HepG2 (cell line): Measurements from ENCODE around the gene PRSS33. TPM values are rescaled to one million over a fixed set of nuclear protein-coding genes. Genes with fewer than 3 reads are reported as not detected.

ENCODE experiments used
- ETV5 ChIP-seq: IDR thresholded peaks from 2 replicates; pipeline ENCODE4 v1.6.1; 2018; ENCODE audit warnings: missing biosample characterization, missing genetic modification reagents, inconsistent platforms, borderline replicate concordance
- HDAC2 ChIP-seq: sonication (generic); formaldehyde crosslinking; IDR thresholded peaks from 2 replicates; pipeline ENCODE4 v1.4.0; 2020; ENCODE audit warnings: missing genetic modification reagents
- LCORL ChIP-seq, 2 experiments: fragments of 450-650 bp in 1 of 2; sonication (generic) in 1 of 2; formaldehyde crosslinking in 1 of 2; IDR thresholded peaks; 2 replicates each; pipeline versions ENCODE4 v1.5.0 to v1.6.1; 2017 to 2020; ENCODE audit warnings: antibody characterized with exemption in 1 of 2, missing genetic modification reagents in 1 of 2
- NR2F1 ChIP-seq, 2 experiments: fragments of 450-650 bp in 1 of 2; formaldehyde crosslinking in 1 of 2; IDR thresholded peaks; 2 replicates each; pipeline versions ENCODE4 v1.5.0 to v1.6.1; 2016 to 2020; ENCODE audit warnings: mild to moderate bottlenecking in 1 of 2, missing compliant biosample characterization in 1 of 2, missing genetic modification reagents in 1 of 2, moderate library complexity in 1 of 2
- PCBP1 ChIP-seq: fragments of 200-400 bp; formaldehyde crosslinking; IDR thresholded peaks from 2 replicates; pipeline ENCODE4 v1.6.1; 2017; ENCODE audit warnings: mild to moderate bottlenecking, low read depth, low read length, borderline replicate concordance
- SOX6 ChIP-seq, 2 experiments: fragments of 450-650 bp in 1 of 2; sonication (generic) in 1 of 2; formaldehyde crosslinking in 1 of 2; IDR thresholded peaks; 2 replicates each; pipeline versions ENCODE4 v1.4.0 to v1.6.1; 2017 to 2020; ENCODE audit warnings: antibody characterized with exemption in 1 of 2, mild to moderate bottlenecking in 1 of 2, missing genetic modification reagents in 1 of 2
- TAF1 ChIP-seq: sonication (generic); formaldehyde crosslinking; IDR thresholded peaks from 2 replicates; pipeline ENCODE4 v1.4.0; 2020; ENCODE audit warnings: missing genetic modification reagents
- YEATS2 ChIP-seq: sonication (generic); formaldehyde crosslinking; IDR thresholded peaks from 2 replicates; pipeline ENCODE4 v1.4.0; 2020; ENCODE audit warnings: missing genetic modification reagents, borderline replicate concordance
- ZBTB21 ChIP-seq: sonication (generic); formaldehyde crosslinking; IDR thresholded peaks from 2 replicates; pipeline ENCODE4 v1.4.0; 2020; ENCODE audit warnings: missing genetic modification reagents
- ZFAT ChIP-seq: sonication (generic); formaldehyde crosslinking; conservative IDR thresholded peaks from 2 replicates; pipeline ENCODE4 v1.8.1; 2023; ENCODE audit warnings: missing genetic modification reagents, inconsistent platforms
- ZNF263 ChIP-seq: sonication (generic); formaldehyde crosslinking; IDR thresholded peaks from 2 replicates; pipeline ENCODE4 v1.4.0; 2020; ENCODE audit warnings: missing genetic modification reagents
- ZNF614 ChIP-seq: IDR thresholded peaks from 2 replicates; pipeline ENCODE4 v1.6.1; 2018; ENCODE audit warnings: missing biosample characterization, missing genetic modification reagents, inconsistent platforms, borderline replicate concordance
- ZNF746 ChIP-seq: sonication (generic); formaldehyde crosslinking; IDR thresholded peaks from 2 replicates; pipeline ENCODE4 v1.8.0; 2022; ENCODE audit warnings: mild to moderate bottlenecking, missing genetic modification reagents
- ZNF788 ChIP-seq: sonication (generic); formaldehyde crosslinking; IDR thresholded peaks from 2 replicates; pipeline ENCODE4 v1.5.0; 2020; ENCODE audit warnings: mild to moderate bottlenecking, missing genetic modification reagents, borderline replicate concordance
- ZNF841 ChIP-seq: sonication (generic); formaldehyde crosslinking; IDR thresholded peaks from 2 replicates; pipeline ENCODE4 v1.8.1; 2023; ENCODE audit warnings: missing genetic modification reagents, borderline replicate concordance
- polyA plus RNA-seq, 8 experiments: library from polyadenylated mRNA; depleted of rRNA in 3 of 8; stranded (reverse) in 7 of 8; unstranded in 1 of 8; fragments of >200 nt; fragmentation: Illumina TruSeq in 4 of 8; extraction: Trizol in 4 of 8; gene quantifications; 2 replicates each; pipeline versions ENCODE4 v1.2.1 to v1.2.3, GENCODE V29; 2011 to 2016; ENCODE audit warnings: low read depth in 4 of 8, missing spikeins in 1 of 8, mixed read lengths in 1 of 8; ENCODE audit not compliant: insufficient read depth in 1 of 8
- total RNA-seq, 5 experiments: library from RNA; depleted of rRNA; stranded (reverse); fragments of >200 nt; fragmentation: Illumina TruSeq; extraction: Trizol; gene quantifications; 2 replicates each; pipeline ENCODE4 v1.2.3, GENCODE V29; 2016; ENCODE audit warnings: low read depth in 1 of 5
- TF ChIP-seq, protein P1 (sequence below): sonication (generic); formaldehyde crosslinking; IDR thresholded peaks from 2 replicates; pipeline ENCODE4 v1.4.0; 2020; ENCODE audit warnings: missing genetic modification reagents
- TF ChIP-seq, protein P2 (sequence below): sonication (generic); formaldehyde crosslinking; IDR thresholded peaks from 2 replicates; pipeline ENCODE4 v1.4.0; 2020; ENCODE audit warnings: missing genetic modification reagents
- TF ChIP-seq, protein P3 (sequence below): IDR thresholded peaks from 2 replicates; pipeline ENCODE4 v1.6.1; 2016; ENCODE audit warnings: missing genetic modification reagents, missing compliant biosample characterization
- TF ChIP-seq, protein P4 (sequence below): sonication (generic); formaldehyde crosslinking; IDR thresholded peaks from 2 replicates; pipeline ENCODE4 v1.4.0; 2020; ENCODE audit warnings: missing genetic modification reagents, borderline replicate concordance

Gene PRSS33
- total and polyA plus RNA-seq, 2 of the 13 experiments (the other 11 are each of a cell fraction or from before 2014, with no cell fraction given), result not detected

DNA sequence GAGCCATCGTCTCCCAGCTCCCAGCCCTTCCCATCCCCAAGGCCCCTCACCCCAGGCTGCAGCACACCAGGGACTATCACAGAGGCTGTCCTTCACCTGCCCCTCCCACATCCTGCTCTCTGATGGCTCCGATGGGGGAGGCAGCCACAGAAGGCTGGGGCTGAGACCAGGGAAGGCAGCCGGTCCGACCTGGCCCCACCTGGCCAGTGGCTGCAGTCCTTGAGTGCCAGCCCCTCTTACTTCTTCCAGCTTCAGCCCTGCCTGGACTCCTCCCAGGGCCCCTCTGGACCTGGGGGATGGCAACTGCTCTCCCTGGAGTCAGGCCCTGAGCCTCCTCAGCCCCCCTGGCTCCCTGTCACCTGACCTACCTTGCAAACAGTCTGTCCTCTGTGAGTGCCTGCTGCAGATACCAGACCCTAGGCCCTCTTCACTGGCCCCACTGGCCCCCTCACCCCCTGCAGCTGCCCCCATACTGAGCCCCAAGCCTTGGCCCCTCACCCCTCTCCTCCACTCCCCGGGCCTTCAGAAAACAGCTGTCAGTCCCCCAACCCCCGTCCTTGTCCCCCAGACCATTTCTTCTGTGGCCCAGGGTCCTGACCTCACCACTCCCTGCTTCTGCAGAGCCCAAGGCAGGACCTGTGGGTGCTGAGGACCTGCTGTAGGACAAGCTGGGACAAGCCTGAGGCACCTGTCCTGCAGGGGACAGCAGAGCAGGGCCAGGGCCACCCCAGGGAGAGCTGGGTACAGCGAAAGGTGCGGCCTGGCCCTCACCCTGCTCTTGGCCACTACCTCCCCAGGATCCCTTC lies 47.5 kb downstream of the PRSS33 start (continued):
- TF ChIP-seq TAF1 (peak; percentile 63), ZNF263 (0 out of 2 replicates have a peak, but pooled peaks have one; percentile 23), ZNF841 (CRISPR knock-in tag) (no peak), YEATS2 (CRISPR knock-in tag) (peak; percentile 22; the same call in 1 of the 2 replicates), ZNF788 (CRISPR knock-in tag) (0 out of 2 replicates have a peak, but pooled peaks have one; percentile 31), ETV5 (CRISPR knock-in tag) (peak; percentile 83), NR2F1 (CRISPR knock-in tag; IDR thresholded peaks at IDR 0.05) (no peak), ZNF614 (CRISPR knock-in tag) (peak; percentile 46; the same call in 1 of the 2 replicates), ZBTB21 (CRISPR knock-in tag) (0 out of 2 replicates have a peak, but pooled peaks have one; percentile 25), ZFAT (CRISPR knock-in tag) (no peak), HDAC2 (CRISPR knock-in tag) (peak; percentile 28; the same call in 1 of the 2 replicates), PCBP1 (no peak), ZNF746 (no peak), LCORL (IDR thresholded peaks at IDR 0.05) (no peak), LCORL (CRISPR knock-in tag; IDR thresholded peaks at IDR 0.05) (no peak), SOX6 (IDR thresholded peaks at IDR 0.05) (no peak), SOX6 (CRISPR knock-in tag; IDR thresholded peaks at IDR 0.05) (no peak)
- TF ChIP-seq, protein P1, sequence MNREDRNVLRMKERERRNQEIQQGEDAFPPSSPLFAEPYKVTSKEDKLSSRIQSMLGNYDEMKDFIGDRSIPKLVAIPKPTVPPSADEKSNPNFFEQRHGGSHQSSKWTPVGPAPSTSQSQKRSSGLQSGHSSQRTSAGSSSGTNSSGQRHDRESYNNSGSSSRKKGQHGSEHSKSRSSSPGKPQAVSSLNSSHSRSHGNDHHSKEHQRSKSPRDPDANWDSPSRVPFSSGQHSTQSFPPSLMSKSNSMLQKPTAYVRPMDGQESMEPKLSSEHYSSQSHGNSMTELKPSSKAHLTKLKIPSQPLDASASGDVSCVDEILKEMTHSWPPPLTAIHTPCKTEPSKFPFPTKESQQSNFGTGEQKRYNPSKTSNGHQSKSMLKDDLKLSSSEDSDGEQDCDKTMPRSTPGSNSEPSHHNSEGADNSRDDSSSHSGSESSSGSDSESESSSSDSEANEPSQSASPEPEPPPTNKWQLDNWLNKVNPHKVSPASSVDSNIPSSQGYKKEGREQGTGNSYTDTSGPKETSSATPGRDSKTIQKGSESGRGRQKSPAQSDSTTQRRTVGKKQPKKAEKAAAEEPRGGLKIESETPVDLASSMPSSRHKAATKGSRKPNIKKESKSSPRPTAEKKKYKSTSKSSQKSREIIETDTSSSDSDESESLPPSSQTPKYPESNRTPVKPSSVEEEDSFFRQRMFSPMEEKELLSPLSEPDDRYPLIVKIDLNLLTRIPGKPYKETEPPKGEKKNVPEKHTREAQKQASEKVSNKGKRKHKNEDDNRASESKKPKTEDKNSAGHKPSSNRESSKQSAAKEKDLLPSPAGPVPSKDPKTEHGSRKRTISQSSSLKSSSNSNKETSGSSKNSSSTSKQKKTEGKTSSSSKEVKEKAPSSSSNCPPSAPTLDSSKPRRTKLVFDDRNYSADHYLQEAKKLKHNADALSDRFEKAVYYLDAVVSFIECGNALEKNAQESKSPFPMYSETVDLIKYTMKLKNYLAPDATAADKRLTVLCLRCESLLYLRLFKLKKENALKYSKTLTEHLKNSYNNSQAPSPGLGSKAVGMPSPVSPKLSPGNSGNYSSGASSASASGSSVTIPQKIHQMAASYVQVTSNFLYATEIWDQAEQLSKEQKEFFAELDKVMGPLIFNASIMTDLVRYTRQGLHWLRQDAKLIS (CRISPR knock-in tag), result 0 out of 2 replicates have a peak, but pooled peaks have one; percentile 31
- TF ChIP-seq, protein P2, sequence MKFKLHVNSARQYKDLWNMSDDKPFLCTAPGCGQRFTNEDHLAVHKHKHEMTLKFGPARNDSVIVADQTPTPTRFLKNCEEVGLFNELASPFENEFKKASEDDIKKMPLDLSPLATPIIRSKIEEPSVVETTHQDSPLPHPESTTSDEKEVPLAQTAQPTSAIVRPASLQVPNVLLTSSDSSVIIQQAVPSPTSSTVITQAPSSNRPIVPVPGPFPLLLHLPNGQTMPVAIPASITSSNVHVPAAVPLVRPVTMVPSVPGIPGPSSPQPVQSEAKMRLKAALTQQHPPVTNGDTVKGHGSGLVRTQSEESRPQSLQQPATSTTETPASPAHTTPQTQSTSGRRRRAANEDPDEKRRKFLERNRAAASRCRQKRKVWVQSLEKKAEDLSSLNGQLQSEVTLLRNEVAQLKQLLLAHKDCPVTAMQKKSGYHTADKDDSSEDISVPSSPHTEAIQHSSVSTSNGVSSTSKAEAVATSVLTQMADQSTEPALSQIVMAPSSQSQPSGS (CRISPR knock-in tag), result 0 out of 2 replicates have a peak, but pooled peaks have one; percentile 22
- TF ChIP-seq, protein P3, sequence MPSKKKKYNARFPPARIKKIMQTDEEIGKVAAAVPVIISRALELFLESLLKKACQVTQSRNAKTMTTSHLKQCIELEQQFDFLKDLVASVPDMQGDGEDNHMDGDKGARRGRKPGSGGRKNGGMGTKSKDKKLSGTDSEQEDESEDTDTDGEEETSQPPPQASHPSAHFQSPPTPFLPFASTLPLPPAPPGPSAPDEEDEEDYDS (CRISPR knock-in tag), result peak; percentile 52; the same call in 1 of the 2 replicates
- TF ChIP-seq, protein P4, sequence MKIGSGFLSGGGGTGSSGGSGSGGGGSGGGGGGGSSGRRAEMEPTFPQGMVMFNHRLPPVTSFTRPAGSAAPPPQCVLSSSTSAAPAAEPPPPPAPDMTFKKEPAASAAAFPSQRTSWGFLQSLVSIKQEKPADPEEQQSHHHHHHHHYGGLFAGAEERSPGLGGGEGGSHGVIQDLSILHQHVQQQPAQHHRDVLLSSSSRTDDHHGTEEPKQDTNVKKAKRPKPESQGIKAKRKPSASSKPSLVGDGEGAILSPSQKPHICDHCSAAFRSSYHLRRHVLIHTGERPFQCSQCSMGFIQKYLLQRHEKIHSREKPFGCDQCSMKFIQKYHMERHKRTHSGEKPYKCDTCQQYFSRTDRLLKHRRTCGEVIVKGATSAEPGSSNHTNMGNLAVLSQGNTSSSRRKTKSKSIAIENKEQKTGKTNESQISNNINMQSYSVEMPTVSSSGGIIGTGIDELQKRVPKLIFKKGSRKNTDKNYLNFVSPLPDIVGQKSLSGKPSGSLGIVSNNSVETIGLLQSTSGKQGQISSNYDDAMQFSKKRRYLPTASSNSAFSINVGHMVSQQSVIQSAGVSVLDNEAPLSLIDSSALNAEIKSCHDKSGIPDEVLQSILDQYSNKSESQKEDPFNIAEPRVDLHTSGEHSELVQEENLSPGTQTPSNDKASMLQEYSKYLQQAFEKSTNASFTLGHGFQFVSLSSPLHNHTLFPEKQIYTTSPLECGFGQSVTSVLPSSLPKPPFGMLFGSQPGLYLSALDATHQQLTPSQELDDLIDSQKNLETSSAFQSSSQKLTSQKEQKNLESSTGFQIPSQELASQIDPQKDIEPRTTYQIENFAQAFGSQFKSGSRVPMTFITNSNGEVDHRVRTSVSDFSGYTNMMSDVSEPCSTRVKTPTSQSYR (CRISPR knock-in tag), result peak; percentile 52; the same call in 1 of the 2 replicates
